ENCODE data around the gene DYNLT4. TPM values are rescaled to one million over a fixed set of nuclear protein-coding genes. Genes with fewer than 3 reads are reported as not detected.
"Not testable (repeated sequence)": the region's sequence is repeated elsewhere in the genome, so short reads cannot be mapped to it uniquely, and the experiment has no call there.

DYNLT4 gene
- total and polyA plus RNA-seq, 4 experiments from 2014 or later, result 0.47 to 1.6 (median 1.0) TPM; not detected in 1

- CTCF ChIA-PET (ENCODE audit: partially characterized antibody), result interaction anchor here (0.8 to 7.3 kb wide), 9 partner anchors 14 to 96 kb away, joined by 3 to 174 read pairs (median 5); partner anchors contain the start of genes BEST4, BTBD19, DYNLT4 and PLK3
- Mint-ChIP-seq H3K4me3 (peak overlapping the region; percentile 91 to 96 (median 95)), H3K9me3 (peaks cover 0 to 3% (median 0%) of the 10 kb centered on the region in 8 donors), H3K4me1 (peaks cover 22 to 60% (median 38%) of the 10 kb centered on the region in 4 donors), H3K36me3 (peaks cover 0 to 5% of the 10 kb centered on the region in 2 donors), H3K27ac (peak overlapping the region; percentile 100), H3K27me3 (no peaks in the 10 kb centered on the region)
- Histone ChIP-seq H3K4me3 (ENCODE audit: low read length in 2 of 2) (peak overlapping the region; percentile 69 to 86), H3K36me3 (ENCODE audit: insufficient read depth, low read length) (no peaks in the 10 kb centered on the region), H3K27ac (ENCODE audit: low read depth, low read length) (peak overlapping the region; percentile 88), H3K4me1 (ENCODE audit: insufficient read depth, low read length) (peaks cover 39% of the 10 kb centered on the region), H3K27me3 (ENCODE audit: insufficient read depth, low read length) (no peaks in the 10 kb centered on the region), H3K9me3 (ENCODE audit: control insufficient read depth in 1 of 2, low read length in 2 of 2) (no peaks in the 10 kb centered on the region)
- POLR2A ChIA-PET (ENCODE audit: partially characterized antibody), result interaction anchor here (0.6 to 22.2 kb wide), 22 partner anchors 10 to 521 kb away, joined by 3 to 1564 read pairs (median 6); partner anchors contain the start of genes BTBD19, DYNLT4, EIF2B3 and HECTD3
- intact Hi-C loops (cut with micrococcal nuclease), result loop anchor here (1.0 kb wide), 2 partner anchors 10 to 17 kb away; no protein-coding TSS in a partner anchor
- no peak for DNase-seq
Measured at GRCh38 chr1:44819196-44819607, 12.1 kb upstream of the DYNLT4 start.

GRCh38 chr1:44817771-44818495 lies 10.8 kb upstream of the DYNLT4 start:
- H3K27ac ChIP-seq (ENCODE audit: low read depth, low read length), result no peak overlapping the region
- peak overlapping the region; percentile 77 to 100 (median 81) for H3K27ac Mint-ChIP-seq
- peak overlapping the region; percentile 29 to 95 (median 72) for H3K4me3 Mint-ChIP-seq
- H3K27me3 Mint-ChIP-seq, result no peaks in the 10 kb centered on the region
- DNase-seq, result peak in 1 of 5 donors; percentile 27
- ChIA-PET POLR2A (ENCODE audit: partially characterized antibody) (interaction anchor here (1.0 to 22.2 kb wide), 9 partner anchors 9 to 168 kb away, joined by 3 to 1564 read pairs (median 12); partner anchors contain the start of genes BTBD19, DYNLT4, EIF2B3 and PLK3), CTCF (ENCODE audit: partially characterized antibody) (interaction anchor here (1.9 to 7.3 kb wide), 4 partner anchors 13 to 86 kb away, joined by 6 to 174 read pairs (median 10); partner anchors contain the start of genes BTBD19, DYNLT4, PLK3 and RNU5D-1)
- no peaks in the 10 kb centered on the region for H3K9me3 ChIP-seq (ENCODE audit: control insufficient read depth in 1 of 2, low read length in 2 of 2)
- peaks cover 0 to 8% of the 10 kb centered on the region in 2 donors for H3K36me3 Mint-ChIP-seq
- H3K4me1 ChIP-seq (ENCODE audit: insufficient read depth, low read length), result peaks cover 49% of the 10 kb centered on the region
- no peaks in the 10 kb centered on the region for H3K27me3 ChIP-seq (ENCODE audit: insufficient read depth, low read length)
- H3K36me3 ChIP-seq (ENCODE audit: insufficient read depth, low read length), result no peaks in the 10 kb centered on the region
- H3K4me1 Mint-ChIP-seq, result peaks cover 24 to 68% (median 44%) of the 10 kb centered on the region in 4 donors
- H3K9me3 Mint-ChIP-seq, result peaks cover 0 to 3% (median 0%) of the 10 kb centered on the region in 8 donors
- no peak overlapping the region for H3K4me3 ChIP-seq (ENCODE audit: low read length in 2 of 2)
- intact Hi-C loops (cut with micrococcal nuclease), result no loop called here

DNA sequence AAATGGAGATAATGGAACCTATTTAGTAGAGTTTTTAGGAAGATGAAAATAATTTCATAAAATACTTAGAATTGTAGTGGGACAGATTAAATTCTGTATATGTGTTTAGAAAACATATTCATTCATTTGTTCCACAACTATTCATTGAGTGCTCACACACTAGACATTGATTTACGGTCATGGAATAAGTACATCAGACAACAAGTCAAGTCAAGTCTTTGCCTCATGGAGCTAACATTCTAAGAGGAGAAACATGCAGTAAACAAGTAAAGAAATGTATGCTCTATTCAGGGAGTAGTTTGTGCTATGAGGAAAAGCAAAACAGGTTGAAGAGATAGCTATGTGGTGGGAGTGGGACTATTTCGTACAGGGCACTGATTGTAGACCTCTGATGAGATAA lies 10.2 kb upstream of the DYNLT4 start:
- ChIA-PET CTCF (ENCODE audit: partially characterized antibody) (interaction anchor here (1.9 to 7.3 kb wide), 3 partner anchors 13 to 86 kb away, joined by 6 to 174 read pairs (median 11); partner anchors contain the start of genes BTBD19, DYNLT4, PLK3 and RNU5D-1), POLR2A (ENCODE audit: partially characterized antibody) (interaction anchor here (1.0 to 22.2 kb wide), 7 partner anchors 9 to 95 kb away, joined by 3 to 1564 read pairs (median 60); partner anchors contain the start of genes BTBD19, DYNLT4, PLK3 and RNU5D-1)
- H3K27ac ChIP-seq (ENCODE audit: low read depth, low read length), result no peak overlapping the region
- intact Hi-C loops (cut with micrococcal nuclease), result no loop called here
- H3K36me3 ChIP-seq (ENCODE audit: insufficient read depth, low read length), result no peaks in the 10 kb centered on the region
- H3K27ac Mint-ChIP-seq, result peak overlapping the region in 6 of 7 donors; percentile 61 to 100 (median 74)
- no peaks in the 10 kb centered on the region for H3K27me3 Mint-ChIP-seq
- H3K9me3 ChIP-seq (ENCODE audit: control insufficient read depth in 1 of 2, low read length in 2 of 2), result no peaks in the 10 kb centered on the region
- peak overlapping the region in 6 of 8 donors; percentile 7 to 39 (median 27) for H3K4me3 Mint-ChIP-seq
- H3K27me3 ChIP-seq (ENCODE audit: insufficient read depth, low read length), result no peaks in the 10 kb centered on the region
- peaks cover 0 to 8% of the 10 kb centered on the region in 2 donors for H3K36me3 Mint-ChIP-seq
- DNase-seq, result no peak
- no peak overlapping the region for H3K4me3 ChIP-seq (ENCODE audit: low read length in 2 of 2)
- peaks cover 0 to 3% (median 0%) of the 10 kb centered on the region in 8 donors for H3K9me3 Mint-ChIP-seq
- H3K4me1 Mint-ChIP-seq, result peaks cover 24 to 74% (median 47%) of the 10 kb centered on the region in 4 donors
- peaks cover 54% of the 10 kb centered on the region for H3K4me1 ChIP-seq (ENCODE audit: insufficient read depth, low read length)

DNA sequence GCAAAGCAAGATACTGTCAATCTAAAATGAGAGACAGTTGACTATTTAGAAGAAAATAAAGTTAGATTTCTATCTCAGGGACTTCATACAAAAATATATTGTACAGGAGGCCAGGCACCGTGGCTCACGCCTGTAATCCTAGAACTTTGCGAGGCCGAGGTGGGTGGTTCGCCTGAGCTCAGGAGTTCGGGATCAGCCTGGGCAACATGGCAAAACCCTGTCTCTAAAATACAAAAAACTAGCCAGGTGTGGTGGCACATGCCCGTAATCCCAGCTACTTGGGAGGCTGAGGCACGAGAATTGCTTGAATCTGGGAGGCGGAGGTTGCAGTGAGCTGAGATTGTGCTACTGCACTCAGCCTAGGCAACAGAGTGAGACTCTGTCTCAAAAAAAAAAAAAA lies 8.8 kb upstream of the DYNLT4 start:
- H3K27ac ChIP-seq (ENCODE audit: low read depth, low read length); H3K27me3 ChIP-seq (ENCODE audit: insufficient read depth, low read length); H3K27me3 Mint-ChIP-seq; intact Hi-C loops (cut with micrococcal nuclease); H3K9me3 Mint-ChIP-seq; H3K9me3 ChIP-seq (ENCODE audit: control insufficient read depth in 1 of 2, low read length in 2 of 2); H3K36me3 ChIP-seq (ENCODE audit: insufficient read depth, low read length); H3K4me3 ChIP-seq (ENCODE audit: low read length in 2 of 2): not testable (repeated sequence)
- Mint-ChIP-seq H3K4me3 (peak overlapping the region in 1 of 8 donors; percentile 59), H3K36me3 (peaks cover 0 to 12% of the 10 kb centered on the region in 2 donors), H3K4me1 (peaks cover 35 to 80% (median 58%) of the 10 kb centered on the region in 4 donors), H3K27ac (peak overlapping the region in 5 of 7 donors; percentile 55 to 99 (median 87))
- peaks cover 64% of the 10 kb centered on the region for H3K4me1 ChIP-seq (ENCODE audit: insufficient read depth, low read length)
- DNase-seq, result peak in 1 of 5 donors; percentile 22
- ChIA-PET CTCF (ENCODE audit: partially characterized antibody) (interaction anchor here (5.0 kb wide), 1 partner anchor 17 kb away, joined by 25 read pairs; the partner anchor contains the start of gene PLK3), POLR2A (ENCODE audit: partially characterized antibody) (interaction anchor here (22.2 kb wide), 1 partner anchor 11 kb away, joined by 1564 read pairs; the partner anchor contains the start of genes BTBD19, DYNLT4 and PLK3)

DNA sequence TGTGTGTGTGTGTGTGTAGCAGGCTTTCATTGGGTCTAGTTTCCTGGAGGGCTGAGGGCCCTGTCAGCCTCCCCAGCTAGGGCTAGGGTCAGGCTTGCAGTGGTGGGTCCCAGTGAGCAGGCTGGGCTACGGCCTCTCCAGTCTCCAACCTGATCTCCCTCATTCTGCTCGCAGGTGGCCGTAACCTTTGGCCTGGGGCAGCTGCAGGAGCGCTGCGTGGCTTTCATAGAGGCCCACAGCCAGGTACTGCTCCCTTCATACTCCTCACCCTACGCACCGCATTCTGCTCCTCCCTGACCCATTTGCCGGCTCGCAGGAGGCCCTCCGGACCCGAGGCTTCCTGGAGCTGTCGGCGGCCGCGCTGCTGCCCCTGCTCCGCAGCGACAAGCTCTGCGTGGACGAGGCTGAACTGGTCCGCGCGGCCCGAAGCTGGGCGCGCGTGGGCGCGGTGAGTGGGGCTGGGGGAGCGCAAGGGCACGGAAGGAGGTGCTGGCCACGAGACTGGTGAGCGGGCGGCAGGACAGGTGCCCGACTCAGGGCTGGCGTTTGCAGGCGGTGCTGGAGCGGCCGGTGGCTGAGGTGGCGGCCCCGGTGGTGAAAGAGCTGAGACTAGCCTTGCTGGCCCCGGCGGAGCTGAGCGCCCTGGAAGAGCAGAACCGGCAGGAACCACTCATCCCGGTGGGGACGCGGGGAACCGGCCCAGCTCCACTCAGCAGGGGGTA lies 5.8 kb upstream of the DYNLT4 start:
- peak overlapping the region; percentile 82 to 100 (median 99) for H3K27ac Mint-ChIP-seq
- H3K4me3 Mint-ChIP-seq, result peak overlapping the region; percentile 21 to 93 (median 64)
- H3K36me3 Mint-ChIP-seq, result peaks cover 0 to 17% of the 10 kb centered on the region in 2 donors
- no peaks in the 10 kb centered on the region for H3K27me3 ChIP-seq (ENCODE audit: insufficient read depth, low read length)
- peaks cover 68% of the 10 kb centered on the region for H3K4me1 ChIP-seq (ENCODE audit: insufficient read depth, low read length)
- peak overlapping the region in 1 of 2 donors; percentile 54 for H3K4me3 ChIP-seq (ENCODE audit: low read length in 2 of 2)
- DNase-seq, result no peak
- intact Hi-C loops (cut with micrococcal nuclease), result no loop called here
- peak overlapping the region; percentile 64 for H3K27ac ChIP-seq (ENCODE audit: low read depth, low read length)
- ChIA-PET POLR2A (ENCODE audit: partially characterized antibody) (interaction anchor here (0.9 to 22.2 kb wide), 9 partner anchors 5 to 393 kb away, joined by 3 to 1564 read pairs (median 17); partner anchors contain the start of genes BEST4, BTBD19, DYNLT4 and HECTD3), CTCF (ENCODE audit: partially characterized antibody) (interaction anchor here (0.6 to 5.0 kb wide), 6 partner anchors 10 to 81 kb away, joined by 3 to 25 read pairs (median 3); partner anchors contain the start of gene PLK3)
- no peaks in the 10 kb centered on the region for H3K36me3 ChIP-seq (ENCODE audit: insufficient read depth, low read length)
- H3K9me3 Mint-ChIP-seq, result peaks cover 0 to 11% (median 0%) of the 10 kb centered on the region in 8 donors
- no peaks in the 10 kb centered on the region for H3K9me3 ChIP-seq (ENCODE audit: control insufficient read depth in 1 of 2, low read length in 2 of 2)
- no peaks in the 10 kb centered on the region for H3K27me3 Mint-ChIP-seq
- H3K4me1 Mint-ChIP-seq, result peaks cover 43 to 80% (median 62%) of the 10 kb centered on the region in 4 donors

GRCh38 chr1:44811234-44811633 lies 4.1 kb upstream of the DYNLT4 start:
- H3K9me3 Mint-ChIP-seq, result peaks cover 0 to 11% (median 0%) of the 10 kb centered on the region in 8 donors
- H3K4me1 Mint-ChIP-seq, result peaks cover 50 to 89% (median 71%) of the 10 kb centered on the region in 4 donors
- Histone ChIP-seq H3K4me3 (ENCODE audit: low read length in 2 of 2) (no peak overlapping the region), H3K27ac (ENCODE audit: low read depth, low read length) (peak overlapping the region; percentile 98), H3K4me1 (ENCODE audit: insufficient read depth, low read length) (peaks cover 84% of the 10 kb centered on the region), H3K36me3 (ENCODE audit: insufficient read depth, low read length) (peaks cover 6% of the 10 kb centered on the region), H3K9me3 (ENCODE audit: control insufficient read depth in 1 of 2, low read length in 2 of 2) (no peaks in the 10 kb centered on the region), H3K27me3 (ENCODE audit: insufficient read depth, low read length) (no peaks in the 10 kb centered on the region)
- CTCF ChIA-PET (ENCODE audit: partially characterized antibody), result interaction anchor here (3.8 to 13.0 kb wide), 3 partner anchors 9 to 81 kb away, joined by 22 to 174 read pairs (median 25); partner anchors contain the start of genes PLK3 and RNU5D-1
- intact Hi-C loops (cut with micrococcal nuclease), result no loop called here
- POLR2A ChIA-PET (ENCODE audit: partially characterized antibody), result interaction anchor here (0.6 to 22.2 kb wide), 7 partner anchors 6 to 200 kb away, joined by 3 to 1564 read pairs (median 98); partner anchors contain the start of genes BTBD19, DYNLT4, HECTD3 and PLK3
- H3K27ac Mint-ChIP-seq, result peak overlapping the region; percentile 98 to 100 (median 99)
- H3K36me3 Mint-ChIP-seq, result peaks cover 7 to 31% of the 10 kb centered on the region in 2 donors
- no peaks in the 10 kb centered on the region for H3K27me3 Mint-ChIP-seq
- DNase-seq, result peak in 1 of 5 donors; percentile 5
- H3K4me3 Mint-ChIP-seq, result peak overlapping the region in 7 of 8 donors; percentile 26 to 80 (median 68)
